HT1080 (cell line): ENCODE results near the gene G0S2. TPM values are rescaled to one million over a fixed set of nuclear protein-coding genes. Genes with fewer than 3 reads are reported as not detected.
"Not testable (repeated sequence)": the region's sequence is repeated elsewhere in the genome, so short reads cannot be mapped to it uniquely, and the experiment has no call there.

Experiments
- DNase-seq: peaks from one replicate; pipeline ENCODE4 v3.0.0-alpha.2; 2015; ENCODE audit warnings: low read depth
- total RNA-seq: library from RNA; depleted of rRNA; stranded (reverse); fragments of >200 nt; shearing (Covaris generic); gene quantifications from 2 replicates; pipeline ENCODE4 v1.2.3, GENCODE V29; 2014

G0S2 gene
- total RNA-seq, 1 experiment from 2014 or later = not detected

DNA sequence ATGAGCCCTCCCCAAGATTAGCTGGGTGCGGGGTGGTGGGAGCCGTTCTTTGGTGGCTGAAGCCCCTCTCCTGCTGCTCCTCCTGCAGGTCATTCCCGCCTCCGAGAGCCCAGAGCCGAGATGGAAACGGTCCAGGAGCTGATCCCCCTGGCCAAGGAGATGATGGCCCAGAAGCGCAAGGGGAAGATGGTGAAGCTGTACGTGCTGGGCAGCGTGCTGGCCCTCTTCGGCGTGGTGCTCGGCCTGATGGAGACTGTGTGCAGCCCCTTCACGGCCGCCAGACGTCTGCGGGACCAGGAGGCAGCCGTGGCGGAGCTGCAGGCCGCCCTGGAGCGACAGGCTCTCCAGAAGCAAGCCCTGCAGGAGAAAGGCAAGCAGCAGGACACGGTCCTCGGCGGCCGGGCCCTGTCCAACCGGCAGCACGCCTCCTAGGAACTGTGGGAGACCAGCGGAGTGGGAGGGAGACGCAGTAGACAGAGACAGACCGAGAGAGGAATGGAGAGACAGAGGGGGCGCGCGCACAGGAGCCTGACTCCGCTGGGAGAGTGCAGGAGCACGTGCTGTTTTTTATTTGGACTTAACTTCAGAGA, 448 bp downstream of the G0S2 start:
- DNase-seq = no peak

DNA sequence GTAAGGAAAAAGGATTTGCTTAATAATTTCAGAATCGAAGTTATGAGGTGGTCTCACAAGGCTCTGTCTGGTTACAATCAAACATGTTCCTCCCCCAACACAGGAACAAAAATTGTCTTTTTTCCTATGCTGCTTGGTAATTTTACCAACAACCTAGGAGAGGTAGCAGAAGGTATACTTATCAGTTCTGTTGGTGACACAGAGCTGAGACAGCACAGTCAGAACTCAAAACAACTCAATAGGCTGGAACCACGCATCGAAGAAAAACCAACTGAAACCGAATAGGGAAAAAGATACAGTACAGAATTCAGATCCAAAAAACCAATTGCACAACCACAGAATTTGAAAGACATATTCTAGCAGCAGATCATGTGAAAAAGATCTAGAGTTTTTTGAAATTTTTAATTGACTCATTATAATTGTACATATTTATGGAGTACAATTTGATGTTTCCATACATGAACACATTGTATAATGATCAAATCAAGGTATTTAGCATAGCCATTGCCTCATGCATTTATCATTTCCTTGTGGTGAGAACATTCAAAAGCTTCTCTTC, 3.8 kb downstream of the G0S2 start:
- no peak for DNase-seq

DNA sequence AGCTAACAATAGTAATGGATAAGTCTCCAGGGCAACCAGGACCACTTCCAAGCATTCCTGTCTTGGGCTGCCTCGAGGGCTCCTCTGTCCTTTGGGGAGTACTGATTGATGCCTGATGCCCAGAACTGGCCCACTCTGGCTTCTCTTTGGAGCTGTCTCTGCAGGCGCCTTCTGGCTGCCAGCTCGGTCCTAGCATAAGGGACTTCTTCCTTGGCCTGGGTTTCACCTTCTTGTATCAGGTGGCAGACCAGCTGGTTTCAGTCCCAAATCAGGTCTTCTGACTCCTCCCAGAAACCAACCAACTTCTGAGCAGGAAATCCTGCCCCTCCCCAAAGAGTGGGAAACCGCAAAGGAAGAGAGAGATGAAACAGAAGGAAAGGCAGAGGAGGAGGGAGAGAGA, 10.6 kb downstream of the G0S2 start:
- peak; percentile 44 for DNase-seq

DNA sequence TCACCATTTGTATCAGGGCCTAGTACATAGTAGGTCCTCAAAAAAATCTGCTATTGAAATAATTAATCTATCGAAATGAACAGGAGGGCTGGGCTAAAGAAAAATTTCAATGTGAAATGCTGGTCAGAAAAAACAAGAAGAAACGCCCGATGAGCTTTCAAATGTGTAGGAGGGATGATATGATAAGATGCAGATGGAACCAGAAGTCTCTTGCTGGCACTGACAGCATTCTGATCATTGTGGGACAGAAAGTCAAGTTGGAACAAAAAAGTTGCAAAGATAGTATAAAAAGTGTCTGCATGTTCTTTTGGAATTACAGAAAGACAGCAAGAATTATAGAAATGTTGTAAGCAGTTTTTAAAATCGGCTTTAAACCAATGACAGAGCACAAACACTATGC, 11.1 kb downstream of the G0S2 start:
- no peak for DNase-seq

DNA sequence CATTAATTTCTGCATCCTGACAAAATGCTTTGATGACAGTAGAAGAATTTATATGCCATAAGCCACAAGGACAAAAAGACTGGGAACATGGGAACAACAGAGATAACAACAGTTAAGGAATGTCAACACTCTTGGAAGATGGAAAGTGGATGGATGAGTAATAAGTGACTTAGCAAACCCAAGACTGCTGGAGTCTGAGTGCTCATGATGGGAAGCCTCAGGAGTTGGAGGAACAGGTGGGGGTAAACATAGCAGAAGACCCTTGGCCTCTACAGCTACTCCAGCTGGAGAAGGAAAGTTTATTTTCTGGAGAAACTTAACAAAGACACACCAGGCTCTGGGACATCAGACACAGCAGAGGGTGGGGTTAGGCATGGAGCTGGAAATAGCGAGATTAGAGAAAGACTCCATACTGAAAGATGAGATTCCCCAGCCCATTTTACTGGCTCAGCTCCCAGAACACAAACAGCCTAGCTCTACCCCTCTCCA, 13.6 kb downstream of the G0S2 start:
- DNase-seq = peak; percentile 91

DNA sequence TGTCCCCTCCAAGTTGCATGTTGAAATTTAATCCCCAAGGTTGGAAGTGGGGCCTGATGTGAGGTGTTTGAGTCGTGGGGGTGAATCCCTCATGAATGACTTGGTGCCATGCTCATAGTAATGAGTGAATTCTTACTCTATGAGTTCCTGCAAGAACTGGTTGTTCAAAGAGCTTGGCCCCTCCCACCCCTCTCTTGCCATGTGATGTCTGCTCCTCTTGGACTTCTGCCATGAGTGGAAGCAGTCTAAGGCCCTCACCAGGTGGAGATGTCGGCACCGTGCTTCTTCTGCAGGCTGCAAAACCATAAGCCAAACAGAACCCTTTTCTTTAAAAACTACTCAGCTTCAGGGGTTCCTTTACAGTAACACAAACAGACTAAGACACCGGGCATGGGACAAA, 14.3 kb downstream of the G0S2 start:
- peak; percentile 71 for DNase-seq

DNA sequence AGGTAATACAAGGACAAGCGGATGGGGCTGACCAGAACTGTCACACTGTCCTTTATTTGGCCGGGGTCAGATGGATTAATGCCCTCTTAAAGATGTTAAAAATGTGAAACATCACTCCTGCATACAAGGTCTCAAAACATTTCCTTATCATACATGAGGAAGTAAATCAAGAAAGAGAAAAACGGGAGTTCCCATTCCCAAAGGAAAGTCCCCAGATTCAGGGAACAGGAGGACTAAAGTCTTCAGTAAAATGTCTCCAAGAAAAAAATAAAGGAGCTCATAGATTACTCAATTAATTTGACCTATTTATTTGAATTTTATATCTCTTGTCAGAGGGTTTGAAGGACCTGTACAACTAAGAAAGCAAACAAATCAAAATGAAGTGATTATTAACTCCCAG, 16.0 kb downstream of the G0S2 start:
- no peak for DNase-seq

DNA sequence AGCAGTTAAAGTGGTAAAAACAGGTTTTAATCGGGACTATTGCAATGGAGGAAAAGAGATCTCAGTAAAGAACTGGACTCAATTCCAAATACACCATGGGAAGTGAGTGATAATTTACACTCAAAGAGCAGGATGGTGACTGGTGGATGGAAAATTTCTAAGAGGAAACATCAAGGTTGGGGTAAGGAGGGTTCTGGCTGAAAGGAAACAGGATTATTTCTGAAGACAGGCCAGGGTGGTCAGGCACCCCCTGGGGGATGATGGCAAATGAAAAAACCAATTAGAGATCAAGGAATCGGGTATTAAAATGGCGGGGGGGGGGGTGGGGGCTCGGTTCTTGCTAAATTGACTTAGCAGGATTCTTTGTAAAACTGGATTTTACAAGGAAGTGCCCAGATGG, 17.1 kb downstream of the G0S2 start:
- peak; percentile 68 for DNase-seq

DNA sequence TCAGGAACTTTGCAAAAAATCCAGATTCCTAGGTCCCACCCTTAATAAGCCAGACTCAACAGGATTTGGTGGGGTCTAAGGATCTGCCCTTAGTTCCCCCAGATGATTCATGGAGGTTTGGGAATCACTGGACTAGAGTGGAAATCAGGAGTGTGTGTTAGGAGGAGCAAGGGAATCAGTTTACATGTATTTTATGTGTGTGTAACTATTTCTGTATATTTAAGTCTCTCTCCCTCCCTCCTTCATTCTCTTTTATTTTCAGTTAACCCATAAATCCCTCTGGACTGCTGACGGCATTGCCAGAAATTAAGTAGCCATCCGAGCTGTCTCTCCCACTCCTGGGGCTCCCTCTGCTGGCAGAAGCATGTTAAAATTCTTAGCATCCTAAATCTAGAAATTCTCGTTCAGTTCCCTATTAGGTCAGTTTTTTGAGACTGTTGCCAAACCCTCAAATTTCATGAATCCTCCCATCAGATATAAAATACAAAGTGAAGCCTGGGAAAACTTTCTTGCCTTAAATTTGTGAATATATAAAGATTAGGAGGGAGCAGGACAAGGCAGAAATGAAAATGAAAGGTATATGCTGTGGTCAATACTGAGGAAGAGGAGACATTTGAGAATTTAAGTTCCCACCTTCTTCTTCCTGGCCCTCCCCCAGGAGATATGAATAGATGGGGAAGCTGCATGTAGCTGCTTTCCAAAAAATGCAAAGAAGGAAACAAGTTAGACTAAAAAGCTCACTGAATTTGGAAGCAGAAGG, 17.7 kb downstream of the G0S2 start:
- peak; percentile 88 for DNase-seq

DNA sequence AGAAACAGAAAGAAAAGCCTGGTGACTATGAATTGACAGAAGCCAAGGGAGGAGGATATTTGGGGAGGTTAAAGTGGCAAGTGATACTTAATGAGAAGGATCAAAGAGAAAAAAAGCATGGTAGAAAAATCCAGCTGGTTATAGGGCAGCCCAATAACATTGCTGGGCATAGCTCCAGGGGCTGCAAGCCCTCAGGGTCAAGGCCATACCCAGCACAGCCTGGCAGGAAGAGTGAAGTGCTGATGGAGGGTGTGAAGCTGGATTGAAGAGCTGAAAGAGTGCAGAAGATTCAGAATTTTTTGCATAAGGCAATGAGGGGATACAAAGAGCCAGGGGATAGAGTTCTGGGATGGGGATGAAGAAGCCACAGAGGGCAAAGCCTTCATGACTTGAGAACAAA, 21.5 kb downstream of the G0S2 start:
- DNase-seq = no peak

DNA sequence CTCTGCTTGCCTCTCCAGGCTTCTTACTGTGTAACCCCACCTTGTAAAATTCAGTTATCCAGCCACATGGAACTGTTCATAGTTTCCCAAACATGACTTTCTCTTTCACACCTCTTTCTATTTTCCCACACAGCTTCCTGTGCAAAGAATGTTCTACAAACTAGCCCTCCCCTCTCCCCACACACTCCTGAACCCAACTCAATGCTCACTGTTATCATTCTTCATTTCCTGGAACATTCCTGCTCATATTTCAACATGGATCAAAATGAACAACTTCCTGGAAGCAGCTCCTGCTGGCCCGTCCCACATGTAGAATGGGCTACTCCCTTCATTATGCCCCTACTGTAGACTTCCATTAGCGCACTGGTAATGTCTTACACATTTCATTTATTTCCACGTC, 21.9 kb downstream of the G0S2 start:
- DNase-seq = peak; percentile 18

DNA sequence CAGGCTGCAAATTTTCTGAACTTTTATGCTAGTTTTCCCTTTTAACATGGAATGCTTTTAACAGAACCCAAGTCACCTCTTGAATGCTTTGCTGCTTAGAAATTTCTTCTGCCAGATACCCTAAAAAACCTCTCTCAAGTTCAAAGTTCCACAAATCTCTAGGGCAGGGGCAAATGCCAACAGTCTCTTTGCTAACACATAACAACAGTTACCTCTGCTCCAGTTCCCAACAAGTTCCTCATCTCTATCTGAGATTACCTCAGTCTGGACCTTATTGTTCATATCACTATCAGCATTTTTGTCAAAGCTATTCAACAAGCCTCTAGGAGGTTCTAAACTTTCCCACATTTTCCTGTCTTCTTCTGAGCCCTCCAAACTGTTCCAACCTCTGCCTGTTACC, 25.5 kb downstream of the G0S2 start:
- not testable (repeated sequence) for DNase-seq

DNA sequence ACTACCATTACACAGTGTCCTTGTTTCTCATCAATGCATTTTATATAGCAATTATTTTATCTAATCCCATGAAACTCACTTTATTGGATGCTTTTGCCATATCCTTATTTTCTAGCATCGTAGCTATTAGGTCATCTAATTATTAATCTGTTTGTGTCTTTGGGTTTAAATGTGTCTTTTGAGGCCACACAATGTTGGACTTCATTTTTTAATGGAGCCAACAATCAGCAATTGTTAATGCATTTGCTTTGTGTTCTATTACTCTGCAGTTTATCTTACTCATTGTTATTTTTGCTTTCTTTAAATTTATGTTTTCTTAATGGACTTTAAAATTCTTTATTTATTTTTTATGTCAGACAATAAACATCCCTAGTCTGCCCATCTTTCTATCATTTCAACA, 27.6 kb downstream of the G0S2 start:
- DNase-seq = no peak

DNA sequence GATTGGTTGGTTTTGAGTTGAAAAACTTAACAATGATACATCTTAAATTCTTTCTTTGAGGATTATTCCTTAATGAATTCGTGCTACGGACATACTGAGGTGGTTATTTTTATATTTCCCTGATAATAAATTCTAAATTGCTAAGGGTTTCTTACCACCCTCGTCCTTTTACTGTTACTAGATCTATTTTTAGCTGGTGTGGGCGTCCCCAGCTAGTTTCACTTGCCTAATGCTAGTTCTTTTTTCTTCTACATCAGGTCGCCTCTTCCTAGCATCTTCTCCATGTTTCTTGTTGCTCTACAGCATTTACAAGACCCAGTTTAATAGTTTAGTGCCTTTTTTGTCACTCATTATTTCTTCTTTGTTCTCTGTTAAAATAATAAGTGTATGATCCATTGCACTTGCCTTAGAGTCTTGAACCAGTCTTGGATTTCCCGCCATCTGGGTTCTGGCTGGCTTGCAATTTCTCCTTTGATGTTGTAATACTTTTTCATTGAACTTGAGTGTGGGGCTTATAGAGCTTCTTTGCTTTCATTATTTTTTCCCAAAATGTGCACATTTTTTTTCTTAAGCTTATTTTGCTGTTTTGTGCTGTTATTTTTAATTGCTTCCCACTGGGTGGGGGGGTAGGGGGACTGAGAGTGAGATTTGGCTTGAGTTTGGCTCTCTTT, 28.8 kb downstream of the G0S2 start:
- DNase-seq = no peak

DNA sequence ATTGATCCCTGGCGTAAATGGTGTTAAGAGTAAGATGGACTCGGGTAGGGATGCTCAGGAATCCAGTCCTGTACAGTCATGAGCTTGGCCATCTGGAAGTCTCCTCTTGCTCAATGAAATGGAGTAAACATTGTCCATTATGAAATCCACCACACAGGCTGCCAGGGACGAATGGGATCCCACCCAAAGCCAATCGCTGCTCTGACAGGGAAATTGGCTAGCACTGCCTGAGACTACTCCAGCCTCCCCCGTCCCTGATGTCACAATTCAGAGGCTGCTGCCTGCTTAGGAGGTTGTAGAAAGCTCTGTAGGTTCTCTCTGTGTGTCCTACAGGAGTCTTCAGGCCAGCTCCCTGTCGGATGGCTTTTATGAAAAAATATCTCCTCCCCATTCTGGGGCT, 29.4 kb downstream of the G0S2 start, which contains the start of gene HSD11B1:
Gene HSD11B1 (plus strand): TSS at position 263 of the 400 bp plus-strand sequence. CDS start 97 bp downstream, at position 360.
- DNase-seq = no peak

DNA sequence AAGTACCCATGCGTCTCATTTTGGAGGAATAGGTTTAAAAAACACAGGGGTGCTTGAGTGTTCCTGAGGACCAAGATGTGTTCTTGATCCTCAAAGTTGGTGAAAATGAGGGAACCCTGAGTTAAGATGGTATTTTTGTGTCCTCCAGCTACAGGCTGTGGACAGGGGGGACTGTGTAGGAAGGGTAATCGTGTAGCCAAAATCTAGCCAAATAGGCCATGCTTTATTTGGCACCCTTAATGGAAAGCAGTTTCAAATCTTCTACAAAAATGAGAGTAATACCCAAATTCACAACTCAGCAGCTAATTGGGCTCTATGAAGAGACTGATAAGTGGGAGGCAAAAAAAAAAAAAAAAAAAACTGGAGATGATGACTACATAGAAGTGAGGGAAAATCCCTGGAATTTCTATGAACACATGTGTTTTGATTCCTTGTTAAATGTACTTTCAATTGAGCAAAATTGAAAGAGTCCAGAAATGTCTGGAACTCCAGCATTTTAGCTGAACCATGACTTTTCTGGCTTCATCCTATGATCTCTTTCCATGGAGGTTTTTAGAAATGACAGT, 29.9 kb downstream of the G0S2 start:
- DNase-seq = no peak

DNA sequence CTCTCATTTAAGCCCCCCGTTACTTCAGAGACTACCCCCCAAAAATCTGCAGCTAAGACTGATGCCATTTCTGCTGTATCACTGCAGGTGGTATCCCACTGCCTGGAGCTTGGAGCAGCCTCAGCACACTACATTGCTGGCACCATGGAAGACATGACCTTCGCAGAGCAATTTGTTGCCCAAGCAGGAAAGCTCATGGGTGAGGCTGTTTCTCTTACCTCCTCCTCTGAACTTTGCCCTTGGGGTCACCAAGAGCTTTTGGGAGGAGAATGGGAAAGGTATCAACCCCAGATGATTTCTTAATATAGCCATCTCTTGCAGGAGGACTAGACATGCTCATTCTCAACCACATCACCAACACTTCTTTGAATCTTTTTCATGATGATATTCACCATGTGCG, 31.4 kb downstream of the G0S2 start:
- DNase-seq = no peak

DNA sequence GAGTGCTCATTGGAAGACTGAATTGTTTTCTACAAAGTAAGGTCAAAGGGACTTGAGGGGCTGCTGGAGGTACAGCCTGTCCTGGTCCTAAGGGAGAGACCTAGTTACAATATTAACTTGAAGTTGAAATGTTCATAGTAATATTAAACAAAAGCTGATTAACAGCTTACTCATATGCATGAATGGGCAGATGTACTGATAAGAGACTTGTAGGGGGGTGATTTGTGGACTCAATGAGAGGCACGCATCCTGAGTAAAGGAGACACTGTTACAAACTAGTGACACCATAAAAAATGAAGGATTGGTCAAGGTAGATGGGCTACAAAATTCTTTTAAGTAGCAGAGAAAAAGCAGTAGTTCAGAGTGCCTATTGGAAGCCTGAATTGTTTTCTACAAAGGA, 32.1 kb downstream of the G0S2 start:
- no peak for DNase-seq

DNA sequence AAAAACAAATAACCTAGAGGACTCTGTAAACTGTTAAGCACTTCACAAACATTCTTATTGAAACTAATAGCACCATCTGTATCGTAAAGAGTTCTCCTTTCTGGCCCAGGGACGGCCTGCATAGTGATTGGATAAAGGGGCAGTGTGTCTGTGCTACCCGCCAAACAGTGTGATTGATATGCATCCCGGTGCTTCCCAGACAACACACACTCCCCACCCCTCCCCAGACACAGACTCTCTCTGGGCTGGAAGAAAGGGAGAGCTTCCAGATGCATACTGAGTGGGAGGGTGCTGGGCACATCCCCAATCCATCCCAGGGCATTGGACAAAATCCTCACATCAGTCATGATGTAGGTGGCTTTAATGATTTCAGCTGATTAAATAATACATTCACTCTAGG, 33.1 kb downstream of the G0S2 start:
- DNase-seq = no peak

DNA sequence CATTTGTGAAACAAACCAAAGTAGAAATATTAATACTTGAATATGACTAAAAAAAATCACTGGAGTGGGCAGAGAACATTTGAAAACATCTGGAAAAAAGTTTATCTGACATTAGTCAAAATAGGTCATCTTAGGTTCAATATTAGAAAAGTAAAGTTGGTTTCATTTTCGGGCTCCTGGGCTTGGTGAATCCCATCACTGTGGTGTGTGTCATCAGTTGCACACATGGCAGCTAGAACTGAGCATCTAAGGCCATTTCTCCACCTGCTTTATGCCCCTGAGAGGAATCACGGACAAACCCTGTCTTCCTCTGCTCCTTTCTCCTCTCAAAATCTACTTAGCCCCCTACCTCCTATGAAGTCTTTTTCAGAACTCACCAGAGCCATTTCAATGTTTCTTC, 34.9 kb downstream of the G0S2 start:
- no peak for DNase-seq

DNA sequence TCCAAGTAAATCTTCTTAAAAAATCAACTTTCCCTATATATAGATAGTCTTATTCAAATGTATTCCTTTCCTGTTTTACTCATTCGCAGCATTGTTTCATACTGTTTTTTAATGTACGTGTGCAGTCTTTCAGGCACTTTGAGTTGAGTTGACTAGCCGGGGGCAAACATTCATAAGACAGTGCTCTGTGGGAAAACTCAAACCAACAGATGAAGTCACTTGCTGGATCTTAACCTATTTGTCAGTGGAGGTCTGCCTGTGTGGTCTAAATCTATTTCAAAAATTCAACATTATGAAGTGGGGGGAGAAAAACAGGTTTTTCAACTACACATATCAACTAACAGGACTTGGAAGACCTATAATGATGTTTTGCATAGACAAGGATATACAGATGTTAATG, 35.6 kb downstream of the G0S2 start:
- DNase-seq = no peak

DNA sequence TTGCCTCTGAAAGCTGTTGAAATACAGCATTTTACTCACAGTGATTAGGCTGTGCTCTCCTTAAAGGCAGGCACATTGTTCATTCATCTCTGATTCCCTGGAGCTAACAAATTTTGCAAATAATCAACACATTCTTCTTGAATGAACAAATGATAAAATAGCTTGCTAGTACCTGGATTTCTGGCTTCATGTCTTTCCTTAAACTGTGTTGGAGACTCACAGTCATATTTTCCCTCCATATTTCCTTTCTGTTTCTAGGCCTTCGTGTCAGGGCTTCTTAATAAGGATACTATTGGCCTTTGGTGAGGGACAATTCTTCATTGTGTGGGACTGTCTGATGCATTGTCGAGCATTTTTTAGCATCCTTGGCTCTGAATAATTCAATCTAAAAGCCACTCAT, 39.1 kb downstream of the G0S2 start:
- no peak for DNase-seq
